Activated naive CD8-positive, alpha-beta T cell treated with anti-CD3 and anti-CD28 coated beads, Interleukin-2, amount 10 ng/mL, durations not matched to agents 7 days and 5 days (primary cell): ENCODE data around the gene MGAT1. TPM values are rescaled to one million over a fixed set of nuclear protein-coding genes. Genes with fewer than 3 reads are reported as not detected.
"Not testable (repeated sequence)": the region's sequence is repeated elsewhere in the genome, so short reads cannot be mapped to it uniquely, and the experiment has no call there.

Experiments used
- ATAC-seq: fragments of 150-1000 bp; cut with Tn5 transposase; one replicate; pipeline ENCODE4 v1.10.0; 2021; ENCODE audit warnings: low read depth, moderate library complexity
- POLR2A ChIA-PET: fragments of 350-600 bp; sonication (Branson Sonifier 250); formaldehyde crosslinking; loops from one replicate; lab custom pipeline; 2021; ENCODE audit warnings: antibody characterized with exemption; lab: Charles Lee
- DNase-seq: peaks from one replicate; pipeline ENCODE4 v3.0.0; 2021
- H3K27ac Mint-ChIP-seq: one replicate; pipeline ENCODE4 v1.8.0; 2022; ENCODE audit warnings: mild to moderate bottlenecking, mixed read lengths
- H3K27me3 Mint-ChIP-seq: one replicate; pipeline ENCODE4 v1.8.0; 2022; ENCODE audit warnings: mild to moderate bottlenecking, moderate library complexity, mixed read lengths
- H3K36me3 Mint-ChIP-seq: one replicate; pipeline ENCODE4 v1.8.0; 2021; ENCODE audit warnings: mild to moderate bottlenecking, mixed read lengths
- H3K4me1 Mint-ChIP-seq: one replicate; pipeline ENCODE4 v1.8.0; 2021; ENCODE audit warnings: mixed read lengths
- H3K4me3 Mint-ChIP-seq: one replicate; pipeline ENCODE4 v1.8.0; 2022; ENCODE audit warnings: mild to moderate bottlenecking, moderate library complexity, mixed read lengths
- H3K9me3 Mint-ChIP-seq: one replicate; pipeline ENCODE4 v1.8.0; 2021; ENCODE audit warnings: mixed read lengths
- total RNA-seq, 2 experiments: library from RNA; stranded (reverse); gene quantifications; one replicate each; pipeline ENCODE4 v1.2.3, GENCODE V29; 2021

Gene MGAT1
- total RNA-seq, 2 experiments from 2014 or later, result 177 to 186 TPM

- no peak overlapping the region for H3K27ac Mint-ChIP-seq
- ATAC-seq (no peak), DNase-seq (no peak)
- no peak overlapping the region for H3K4me3 Mint-ChIP-seq
- H3K9me3 Mint-ChIP-seq, result no peaks in the 10 kb centered on the region
- peaks cover 14% of the 10 kb centered on the region for H3K27me3 Mint-ChIP-seq
- no peaks in the 10 kb centered on the region for H3K4me1 Mint-ChIP-seq
- POLR2A ChIA-PET, result no interaction called here
- no peaks in the 10 kb centered on the region for H3K36me3 Mint-ChIP-seq
Observed at GRCh38 chr5:180742727-180743126, 59.9 kb downstream of the MGAT1 start.

DNA sequence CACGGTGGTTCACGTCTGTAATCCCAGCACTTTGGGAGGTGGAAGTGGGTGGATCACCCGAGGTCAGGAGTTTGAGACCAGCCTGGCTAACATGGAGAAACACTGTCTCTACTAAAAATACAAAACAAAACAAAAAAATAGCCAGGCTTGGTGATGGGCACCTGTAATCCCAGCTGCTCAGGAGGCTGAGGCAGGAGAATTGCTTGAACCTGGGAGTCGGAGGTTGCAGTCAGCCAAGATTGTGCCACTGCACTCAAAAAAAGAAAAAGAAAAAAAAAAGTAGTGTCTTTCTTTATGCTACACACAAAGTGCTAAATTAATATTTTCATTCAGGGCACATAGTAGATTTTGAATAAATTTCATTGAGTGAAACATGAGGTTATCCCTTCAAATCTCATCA, 61.7 kb downstream of the MGAT1 start:
- H3K27ac Mint-ChIP-seq, POLR2A ChIA-PET, H3K4me1 Mint-ChIP-seq, H3K36me3 Mint-ChIP-seq, ATAC-seq, DNase-seq, H3K4me3 Mint-ChIP-seq, H3K9me3 Mint-ChIP-seq: not testable (repeated sequence)
- H3K27me3 Mint-ChIP-seq, result peaks cover 29% of the 10 kb centered on the region

- Mint-ChIP-seq H3K27me3 (peaks cover 29% of the 10 kb centered on the region), H3K27ac (no peak within 1 kb of the TSS), H3K9me3 (no peaks in the 10 kb centered on the region), H3K4me1 (no peaks in the 10 kb centered on the region), H3K36me3 (no peaks in the 10 kb centered on the region), H3K4me3 (no peak within 1 kb of the TSS)
- ATAC-seq (no peak), DNase-seq (no peak)
- POLR2A ChIA-PET, result no interaction called here
Observed at GRCh38 chr5:180739958-180740357, 62.6 kb downstream of the MGAT1 start, which contains the start of gene OR2Y1. Gene OR2Y1, minus strand, starts transcription at chr5:180740058. Its CDS starts 0 bp downstream, at chr5:180740058.

DNA sequence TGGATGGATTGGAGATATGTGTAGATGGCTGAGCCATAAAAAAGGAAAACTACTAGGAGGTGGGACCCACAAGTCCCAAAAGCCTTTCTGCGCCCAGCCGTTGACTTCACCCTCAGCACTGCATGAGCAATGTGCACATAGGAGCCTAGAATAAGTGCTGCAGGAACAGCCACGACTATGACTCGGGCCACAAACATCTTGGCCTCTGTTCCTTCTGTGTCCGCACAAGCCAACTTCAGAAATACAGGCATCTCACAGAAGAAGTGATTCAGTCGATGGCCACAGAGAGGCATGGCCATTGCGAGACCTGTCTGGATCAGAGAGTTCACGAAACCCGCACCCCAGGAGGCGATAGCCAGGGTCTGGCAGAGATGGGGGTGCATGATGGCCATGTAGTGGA, 63.3 kb downstream of the MGAT1 start:
- DNase-seq, result no peak
- Mint-ChIP-seq H3K9me3 (no peaks in the 10 kb centered on the region), H3K4me3 (no peak overlapping the region), H3K4me1 (no peaks in the 10 kb centered on the region), H3K36me3 (no peaks in the 10 kb centered on the region), H3K27me3 (peaks cover 29% of the 10 kb centered on the region), H3K27ac (no peak overlapping the region)
- no peak for ATAC-seq
- POLR2A ChIA-PET, result no interaction called here

- Mint-ChIP-seq H3K9me3 (no peaks in the 10 kb centered on the region), H3K4me1 (no peaks in the 10 kb centered on the region), H3K4me3 (no peak overlapping the region), H3K36me3 (no peaks in the 10 kb centered on the region), H3K27me3 (peaks cover 35% of the 10 kb centered on the region), H3K27ac (no peak overlapping the region)
- DNase-seq, result no peak
- no peak for ATAC-seq
- POLR2A ChIA-PET, result no interaction called here
Observed at GRCh38 chr5:180736536-180736935, 66.1 kb downstream of the MGAT1 start.

Other genes with a start within 250 kb of the MGAT1 start
- gene SCGB3A1, start 211.3 kb downstream of the MGAT1 start, total RNA-seq, result 1 to 10 TPM; 6.6 to 7.1 TPM
- 10 to 100 TPM; 11.6 to 13.2 TPM for gene FLT4, start 153.2 kb downstream of the MGAT1 start, total RNA-seq
- gene OR2Y1, start 62.7 kb downstream of the MGAT1 start, total RNA-seq, result not detected
- 10 to 100 TPM; 42.3 to 42.7 TPM for gene ZFP62, start 58.5 kb upstream of the MGAT1 start, total RNA-seq
- gene BTNL8, start 96.4 kb upstream of the MGAT1 start, total RNA-seq, result not detected
- gene BTNL3, start 186.0 kb upstream of the MGAT1 start, total RNA-seq, result not detected
- not detected for gene BTNL9, start 237.5 kb upstream of the MGAT1 start, total RNA-seq